HG02840 (cell line): ENCODE data around the gene SYCE3.
"Not testable (repeated sequence)": the region's sequence is repeated elsewhere in the genome, so short reads cannot be mapped to it uniquely, and the experiment has no call there.

Experiments used
- ATAC-seq: cut with Tn5 transposase; IDR thresholded peaks from one replicate; pipeline ENCODE4 v1.9.1; 2021; ENCODE audit warnings: mild to moderate bottlenecking, moderate library complexity, moderate number of reproducible peaks; ENCODE audit not compliant: unreplicated experiment, low FRiP score

SYCE3 gene

GRCh38 chr22:50562523-50563412, at the start of gene SYCE3:
Gene SYCE3 (minus strand): TSS chr22:50562919. CDS start chr22:50556405, 6,514 bp downstream.
- peak; percentile 96 for ATAC-seq

GRCh38 chr22:50612168-50612527, 49.4 kb upstream of the SYCE3 start:
- ATAC-seq = no peak

DNA sequence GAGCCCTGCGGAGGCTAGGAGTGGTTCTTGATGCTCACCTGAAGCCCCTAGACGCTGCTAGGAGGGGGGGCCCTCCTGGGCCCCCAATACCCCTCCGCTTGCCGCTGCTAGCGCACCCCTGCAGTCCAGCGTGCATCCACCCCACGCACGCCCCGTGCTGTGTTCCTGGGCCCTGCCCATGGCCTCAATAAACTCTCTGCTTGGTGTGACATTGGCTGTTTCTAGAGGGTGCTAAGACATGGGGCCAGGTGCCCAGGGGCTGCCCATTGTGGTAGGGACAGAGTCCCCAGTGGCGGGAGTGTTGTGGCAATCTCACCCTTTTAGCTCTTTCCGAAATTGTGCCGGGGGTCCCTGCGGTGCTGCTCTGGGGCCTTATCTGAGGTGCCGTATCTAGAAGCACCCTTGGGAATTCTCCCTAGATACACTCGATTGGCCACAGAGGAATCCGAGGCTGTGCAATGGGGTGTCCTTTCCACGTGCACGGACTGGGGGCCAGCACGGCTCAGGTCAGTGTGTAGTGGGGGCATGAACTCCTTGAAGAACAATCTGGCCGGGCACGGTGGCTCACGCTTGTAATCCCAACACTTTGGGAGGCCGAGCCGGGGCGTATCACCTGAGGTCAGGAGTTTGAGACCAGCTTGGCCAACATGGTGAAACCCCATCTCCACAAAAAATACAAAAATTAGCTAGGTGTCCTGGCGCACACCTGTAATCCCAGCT, 48.8 kb upstream of the SYCE3 start:
- ATAC-seq = no peak

DNA sequence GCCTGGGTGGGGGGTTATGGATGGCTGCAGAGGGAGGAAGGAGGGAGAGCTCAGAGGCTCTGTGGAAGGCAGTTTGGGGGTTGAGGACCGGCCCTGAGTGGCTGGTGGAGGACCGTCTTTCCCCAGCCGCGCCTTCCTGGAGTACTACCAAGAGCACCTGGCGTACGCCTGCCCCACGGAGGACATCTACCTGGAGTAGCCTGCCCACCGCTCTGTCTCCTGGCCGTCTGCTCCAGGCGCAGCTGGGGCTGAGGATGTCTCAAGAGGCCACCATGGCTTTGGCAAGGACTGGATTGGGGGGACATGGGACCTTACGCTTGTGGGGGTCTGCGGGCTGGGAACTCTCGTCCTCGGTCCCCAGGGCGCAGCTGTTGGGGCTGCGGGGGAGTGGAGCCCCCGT, 47.9 kb upstream of the SYCE3 start:
- ATAC-seq = no peak

DNA sequence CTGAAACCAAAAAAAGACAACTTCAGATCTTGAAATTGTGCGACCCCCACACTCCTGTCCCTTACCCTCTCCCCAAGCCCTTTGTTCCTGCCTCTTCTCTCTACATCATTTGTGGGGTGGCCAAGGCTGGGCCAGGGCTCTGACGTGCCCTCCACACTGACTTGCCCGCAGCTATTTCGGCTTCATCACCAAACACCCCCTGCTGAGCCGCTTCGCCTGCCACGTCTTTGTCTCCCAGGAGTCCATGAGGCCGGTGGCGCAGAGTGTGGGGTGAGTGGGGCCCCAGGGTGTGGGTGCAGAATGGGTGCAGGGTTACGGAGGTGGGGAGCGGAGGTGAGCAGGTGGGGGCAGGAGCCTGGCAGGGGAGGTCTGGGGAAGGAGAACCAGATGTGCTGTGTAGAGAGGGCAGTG, 47.3 kb upstream of the SYCE3 start:
- no peak for ATAC-seq

GRCh38 chr22:50609599-50609998, 46.9 kb upstream of the SYCE3 start:
- no peak for ATAC-seq

DNA sequence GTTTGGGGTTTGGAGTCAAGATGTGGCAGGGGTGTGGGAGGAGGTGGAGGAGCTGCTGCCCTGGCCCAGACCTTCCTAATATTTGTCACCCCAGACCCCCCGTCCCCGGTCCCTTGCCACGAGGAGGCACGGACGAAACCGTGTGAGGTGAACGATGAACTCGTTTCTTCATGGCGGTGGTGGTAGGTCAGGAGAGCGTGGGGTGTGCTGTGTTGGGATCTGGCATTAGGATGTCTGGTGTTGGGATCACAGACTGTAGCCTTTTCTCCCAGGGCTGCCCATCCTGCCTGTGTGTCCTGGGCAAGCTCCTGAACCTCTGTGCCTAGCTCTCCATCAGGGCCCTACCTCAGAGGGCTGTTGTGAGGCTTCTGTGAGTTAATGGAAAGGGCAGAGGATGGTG, 46.3 kb upstream of the SYCE3 start:
- ATAC-seq = no peak

DNA sequence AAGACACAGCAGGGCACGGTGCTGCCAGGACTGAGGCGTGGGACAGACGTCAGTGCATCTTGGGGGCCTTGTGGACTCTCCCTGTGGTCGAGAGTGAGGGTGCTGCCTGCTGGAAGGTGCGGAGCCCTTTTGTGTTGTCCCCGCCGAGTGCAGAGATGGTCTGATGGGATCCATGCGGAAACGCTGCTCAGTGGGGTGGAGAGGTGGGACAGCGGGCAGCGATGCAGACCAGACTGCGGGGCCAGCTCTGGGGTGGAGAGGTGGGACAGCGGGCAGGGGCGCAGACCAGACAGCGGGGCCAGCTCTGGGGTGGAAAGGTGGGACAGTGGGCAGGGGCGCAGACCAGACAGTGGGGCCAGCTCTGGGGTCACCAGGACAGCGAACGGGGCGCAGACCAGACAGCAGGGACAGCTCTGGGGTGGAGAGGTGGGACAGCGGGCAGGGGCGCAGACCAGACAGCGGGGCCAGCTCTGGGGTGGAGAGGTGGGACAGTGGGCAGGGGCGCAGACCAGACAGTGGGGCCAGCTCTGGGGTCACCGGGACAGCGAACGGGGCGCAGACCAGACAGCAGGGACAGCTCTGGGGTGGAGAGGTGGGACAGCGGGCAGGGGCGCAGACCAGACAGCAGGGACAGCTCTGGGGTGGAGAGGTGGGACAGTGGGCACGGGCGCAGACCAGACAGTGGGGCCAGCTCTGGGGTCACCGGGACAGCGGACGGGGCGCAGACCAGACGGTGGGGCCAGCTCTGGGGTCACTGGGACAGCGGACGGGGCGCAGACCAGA, 45.5 kb upstream of the SYCE3 start:
- not testable (repeated sequence) for ATAC-seq

GRCh38 chr22:50607659-50608020, 44.9 kb upstream of the SYCE3 start:
- ATAC-seq = no peak

DNA sequence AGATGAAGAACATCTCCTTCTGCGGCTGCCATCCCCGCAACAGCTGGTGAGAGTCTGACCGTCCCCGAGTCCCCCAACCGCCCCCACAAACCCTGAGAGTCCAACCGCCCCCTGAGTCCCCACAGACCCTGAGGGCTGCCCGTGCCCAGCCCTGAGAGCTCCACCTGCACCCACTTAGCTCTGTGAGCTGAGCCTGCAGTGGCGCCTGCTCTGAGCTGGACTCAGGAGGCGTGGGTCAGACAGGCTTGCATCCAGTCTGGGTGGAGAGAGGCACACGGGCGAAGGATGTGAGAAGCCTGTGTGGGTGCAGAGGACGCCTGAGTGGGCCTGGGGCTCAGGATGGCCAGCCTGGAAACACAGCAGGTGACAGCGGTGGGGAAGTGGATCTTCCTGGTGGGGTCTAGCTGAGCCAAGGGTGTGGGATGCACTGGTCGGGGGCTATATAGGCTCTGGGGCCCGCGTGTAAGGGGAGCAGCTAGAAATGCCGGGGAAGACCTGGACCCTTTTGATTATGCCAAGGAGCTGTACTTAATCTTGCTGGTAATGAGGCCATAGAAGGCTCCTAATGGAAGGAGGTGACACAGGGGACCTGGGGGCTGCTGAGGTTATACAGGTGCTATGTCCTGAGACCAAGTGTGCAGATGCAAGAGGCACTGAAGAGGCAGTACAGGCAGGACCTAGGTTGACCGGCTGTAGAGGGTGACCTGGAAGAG, 44.4 kb upstream of the SYCE3 start:
- no peak for ATAC-seq

DNA sequence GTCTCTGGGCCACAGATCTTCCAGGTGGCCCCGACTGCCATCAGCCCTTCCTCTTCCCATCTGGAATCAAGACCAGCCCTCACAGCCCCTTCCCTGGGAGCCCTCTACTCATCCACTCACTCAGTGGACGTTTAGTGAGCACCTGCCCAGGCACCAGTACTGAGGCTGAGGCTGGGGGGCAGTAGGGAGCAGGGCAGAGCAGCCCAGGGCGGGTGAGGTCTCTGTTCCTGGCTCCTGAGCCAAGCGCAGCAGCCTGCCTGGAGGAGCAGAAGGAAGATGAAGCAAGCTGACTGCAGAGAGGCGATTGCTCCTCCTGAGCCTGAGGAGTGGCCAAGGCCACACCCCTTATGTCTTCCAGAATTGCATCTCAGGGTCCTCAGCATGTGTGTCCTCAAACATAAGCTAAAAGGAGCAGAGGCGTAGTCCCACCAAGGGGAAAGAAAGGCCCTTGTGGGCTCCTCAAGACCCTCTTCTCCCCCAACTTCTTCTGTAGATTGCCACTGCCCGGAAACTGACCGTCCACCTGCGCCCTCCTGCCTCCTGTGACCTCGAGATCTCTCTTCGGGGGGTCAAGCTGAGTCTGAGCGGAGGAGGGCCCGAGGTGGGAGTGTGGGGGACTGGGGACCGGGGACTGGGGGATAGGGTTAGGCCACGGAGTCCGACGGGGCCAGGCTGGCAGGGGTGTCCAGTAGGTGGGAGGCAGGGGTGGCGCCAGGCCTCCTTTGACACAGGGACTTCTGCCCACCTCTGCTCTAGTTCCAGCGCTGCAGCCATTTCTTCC, 43.6 kb upstream of the SYCE3 start:
- ATAC-seq = no peak

GRCh38 chr22:50605613-50606074, 42.9 kb upstream of the SYCE3 start:
- no peak for ATAC-seq

DNA sequence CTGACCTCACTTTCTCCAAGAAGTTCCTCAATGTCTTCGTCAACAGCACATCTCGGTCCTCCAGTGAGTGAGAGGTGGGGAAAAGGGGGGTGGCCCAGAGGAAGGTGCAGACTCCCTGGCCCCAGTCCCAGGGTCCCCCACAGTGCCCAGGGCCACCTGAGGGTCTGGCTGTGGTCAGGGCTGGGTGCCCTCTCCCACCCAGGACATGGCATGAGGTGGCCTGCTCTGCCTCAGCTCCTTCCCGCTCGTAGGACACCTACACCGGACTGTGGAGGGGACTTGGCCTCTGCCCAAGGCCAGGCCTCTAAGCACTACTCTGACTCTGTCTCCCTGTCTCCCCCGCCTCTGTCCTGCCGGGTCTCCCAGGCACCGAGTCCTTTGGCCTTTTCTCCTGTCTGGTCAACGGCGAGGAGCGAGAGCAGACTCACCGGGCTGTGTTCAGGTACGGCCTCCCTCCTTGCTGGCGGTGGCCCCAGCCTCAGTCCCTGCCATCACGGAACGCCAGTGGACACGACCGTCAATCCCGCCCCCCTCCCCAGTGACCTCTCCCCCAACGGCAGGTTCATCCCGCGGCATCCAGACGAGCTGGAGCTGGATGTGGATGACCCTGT, 42.4 kb upstream of the SYCE3 start:
- ATAC-seq = no peak

- ATAC-seq = no peak
These were observed 41.7 kb upstream of the SYCE3 start for GRCh38 chr22:50604256-50605001.

DNA sequence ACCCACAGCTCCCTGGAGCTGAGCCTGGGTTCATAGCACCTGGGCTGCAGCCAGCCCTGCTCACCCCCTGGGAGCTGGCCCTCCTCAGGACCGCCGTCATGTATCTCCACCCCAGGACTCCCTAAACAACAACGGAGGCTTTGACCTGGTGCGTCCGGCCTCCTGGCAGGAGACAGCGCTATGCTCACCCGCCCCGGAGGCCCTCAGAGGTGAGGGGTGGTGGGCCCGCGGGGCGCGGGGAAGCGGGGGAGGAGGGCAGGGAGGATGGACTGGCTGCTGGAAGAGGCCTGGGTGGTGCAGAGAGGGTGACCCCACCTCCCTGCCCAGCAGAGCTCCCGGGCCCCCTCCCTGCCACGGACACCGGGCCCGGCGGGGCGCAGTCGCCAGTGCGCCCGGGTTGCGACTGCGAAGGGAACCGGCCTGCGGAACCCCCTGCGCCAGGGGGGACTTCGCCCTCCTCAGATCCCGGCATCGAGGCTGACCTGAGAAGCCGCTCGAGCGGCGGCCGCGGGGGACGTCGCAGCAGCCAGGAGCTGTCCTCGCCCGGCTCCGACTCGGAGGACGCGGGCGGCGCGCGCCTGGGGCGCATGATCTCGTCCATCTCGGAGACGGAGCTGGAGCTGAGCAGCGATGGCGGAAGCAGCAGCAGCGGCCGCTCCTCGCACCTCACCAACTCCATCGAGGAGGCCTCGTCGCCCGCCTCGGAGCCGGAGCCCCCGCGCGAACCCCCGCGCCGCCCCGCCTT, 41.0 kb upstream of the SYCE3 start:
- ATAC-seq = no peak

- ATAC-seq = no peak
These were observed 39.6 kb upstream of the SYCE3 start for GRCh38 chr22:50602338-50602700.

GRCh38 chr22:50601669-50602337, 39.1 kb upstream of the SYCE3 start:
- ATAC-seq = no peak
